ENCODE data around the gene SON. TPM values are rescaled to one million over a fixed set of nuclear protein-coding genes. Genes with fewer than 3 reads are reported as not detected.

SON gene
- total and polyA plus RNA-seq, 2 of the 13 experiments (the other 11 are each of a cell fraction or from before 2014, with no cell fraction given), result 61.3 to 78.3 TPM

GRCh38 chr21:33541756-33542639 lies 840 bp upstream of the SON start, which contains the start of gene GART (continued):
- TF ChIP-seq ZNF878 (CRISPR knock-in tag; IDR thresholded peaks at IDR 0.05), result 0 out of 2 replicates have a peak, but pooled peaks have one; percentile 50
- TF ChIP-seq MED8 (CRISPR knock-in tag; IDR thresholded peaks at IDR 0.05; ENCODE audit: insufficient replicate concordance), result peak; percentile 75
- no peak for TF ChIP-seq MAFK (conservative IDR thresholded peaks at IDR 0.05 in 1 of 2, IDR thresholded peaks at IDR 0.05 in 1 of 2; ENCODE audit: low read length in 2 of 2)
- no peak for TF ChIP-seq ZNF569 (CRISPR knock-in tag; IDR thresholded peaks at IDR 0.05; ENCODE audit: borderline replicate concordance)
- TF ChIP-seq LCORL (IDR thresholded peaks at IDR 0.05), result no peak
- TF ChIP-seq LCORL (CRISPR knock-in tag; IDR thresholded peaks at IDR 0.05), result no peak
- peak; percentile 83; the same call in 1 of the 2 replicates for TF ChIP-seq TFDP1 (CRISPR knock-in tag; IDR thresholded peaks at IDR 0.05; ENCODE audit: borderline replicate concordance)
- no peak for TF ChIP-seq ZNF260 (CRISPR knock-in tag; IDR thresholded peaks at IDR 0.05; ENCODE audit: borderline replicate concordance, low read depth)
- TF ChIP-seq ARNT2 (CRISPR knock-in tag; IDR thresholded peaks at IDR 0.05; ENCODE audit: low read depth), result peak; percentile 31; the same call in 1 of the 2 replicates
- no peak for TF ChIP-seq ARID2 (CRISPR knock-in tag; IDR thresholded peaks at IDR 0.05; ENCODE audit: borderline replicate concordance)
- TF ChIP-seq ATF2 (CRISPR knock-in tag; IDR thresholded peaks at IDR 0.05), result no peak
- TF ChIP-seq ZFP37 (CRISPR knock-in tag; IDR thresholded peaks at IDR 0.05; ENCODE audit: borderline replicate concordance), result no peak
- TF ChIP-seq NFIB (CRISPR knock-in tag; IDR thresholded peaks at IDR 0.05; ENCODE audit: borderline replicate concordance), result no peak
- TF ChIP-seq SMAD3 (CRISPR knock-in tag; IDR thresholded peaks at IDR 0.05), result no peak
- 0 out of 2 replicates have a peak, but pooled peaks have one; percentile 32 for TF ChIP-seq PREB (CRISPR knock-in tag; IDR thresholded peaks at IDR 0.05)
- 0 out of 2 replicates have a peak, but pooled peaks have one; percentile 64 for TF ChIP-seq PBX3 (CRISPR knock-in tag; IDR thresholded peaks at IDR 0.05; ENCODE audit: borderline replicate concordance)
- peak; percentile 59 for TF ChIP-seq ZNF329 (CRISPR knock-in tag; IDR thresholded peaks at IDR 0.05; ENCODE audit: low read depth)
- no peak for TF ChIP-seq ZZZ3 (CRISPR knock-in tag; IDR thresholded peaks at IDR 0.05; ENCODE audit: borderline replicate concordance)
- TF ChIP-seq MXI1 (IDR thresholded peaks at IDR 0.05; ENCODE audit: borderline replicate concordance, low read depth, low read length), result peak; percentile 90; the same call in 2 of the 3 replicates
- TF ChIP-seq HMGXB4 (CRISPR knock-in tag; IDR thresholded peaks at IDR 0.05; ENCODE audit: borderline replicate concordance in 1 of 2, low read depth in 1 of 2), result no peak; a peak in 1 of 4 replicates
- peak; percentile 81 for TF ChIP-seq GABPA (IDR thresholded peaks at IDR 0.05; ENCODE audit: low read depth, low read length)
- peak; percentile 78 for TF ChIP-seq GABPA (CRISPR knock-in tag; IDR thresholded peaks at IDR 0.05; ENCODE audit: low read depth)

Data from HepG2 (cell line).